Measurements from ENCODE around the gene HTT.

Gene HTT

DNA sequence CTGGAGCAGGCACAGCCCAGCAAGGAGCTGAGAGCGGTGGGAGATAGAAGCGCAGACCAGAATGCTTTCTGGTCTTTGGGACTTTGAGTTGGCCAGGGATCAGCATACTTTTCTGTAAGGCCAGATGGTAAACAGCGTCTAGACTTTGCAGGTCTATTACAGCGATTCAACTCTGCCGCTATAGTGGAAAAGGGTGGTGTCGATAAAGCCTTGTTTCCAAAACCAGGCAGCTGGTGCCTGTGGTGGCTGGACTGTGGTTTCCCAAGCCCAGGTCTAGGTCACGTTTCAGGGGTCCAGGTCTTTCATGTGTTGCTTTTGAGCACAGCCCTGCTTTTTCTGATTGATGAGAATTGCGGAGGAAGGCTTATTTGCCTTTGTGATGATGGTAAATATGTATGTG is 40.2 kb upstream of the HTT start:
- H3K4me3 ChIP-seq (replicated peaks; ENCODE audit: insufficient read depth, low read length): no peak overlapping the region
- no peak for DNase-seq (ENCODE audit: low read depth in 1 of 2, low spot score in 1 of 2)
- TF ChIP-seq POLR2AphosphoS5 (IDR thresholded peaks at IDR 0.05; ENCODE audit: low read depth): no peak
- no peak for TF ChIP-seq SPI1 (IDR thresholded peaks at IDR 0.05; ENCODE audit: borderline replicate concordance, low read depth)
- no peak for TF ChIP-seq GABPA (IDR thresholded peaks at IDR 0.05; ENCODE audit: low read depth)
- TF ChIP-seq, protein P1, sequence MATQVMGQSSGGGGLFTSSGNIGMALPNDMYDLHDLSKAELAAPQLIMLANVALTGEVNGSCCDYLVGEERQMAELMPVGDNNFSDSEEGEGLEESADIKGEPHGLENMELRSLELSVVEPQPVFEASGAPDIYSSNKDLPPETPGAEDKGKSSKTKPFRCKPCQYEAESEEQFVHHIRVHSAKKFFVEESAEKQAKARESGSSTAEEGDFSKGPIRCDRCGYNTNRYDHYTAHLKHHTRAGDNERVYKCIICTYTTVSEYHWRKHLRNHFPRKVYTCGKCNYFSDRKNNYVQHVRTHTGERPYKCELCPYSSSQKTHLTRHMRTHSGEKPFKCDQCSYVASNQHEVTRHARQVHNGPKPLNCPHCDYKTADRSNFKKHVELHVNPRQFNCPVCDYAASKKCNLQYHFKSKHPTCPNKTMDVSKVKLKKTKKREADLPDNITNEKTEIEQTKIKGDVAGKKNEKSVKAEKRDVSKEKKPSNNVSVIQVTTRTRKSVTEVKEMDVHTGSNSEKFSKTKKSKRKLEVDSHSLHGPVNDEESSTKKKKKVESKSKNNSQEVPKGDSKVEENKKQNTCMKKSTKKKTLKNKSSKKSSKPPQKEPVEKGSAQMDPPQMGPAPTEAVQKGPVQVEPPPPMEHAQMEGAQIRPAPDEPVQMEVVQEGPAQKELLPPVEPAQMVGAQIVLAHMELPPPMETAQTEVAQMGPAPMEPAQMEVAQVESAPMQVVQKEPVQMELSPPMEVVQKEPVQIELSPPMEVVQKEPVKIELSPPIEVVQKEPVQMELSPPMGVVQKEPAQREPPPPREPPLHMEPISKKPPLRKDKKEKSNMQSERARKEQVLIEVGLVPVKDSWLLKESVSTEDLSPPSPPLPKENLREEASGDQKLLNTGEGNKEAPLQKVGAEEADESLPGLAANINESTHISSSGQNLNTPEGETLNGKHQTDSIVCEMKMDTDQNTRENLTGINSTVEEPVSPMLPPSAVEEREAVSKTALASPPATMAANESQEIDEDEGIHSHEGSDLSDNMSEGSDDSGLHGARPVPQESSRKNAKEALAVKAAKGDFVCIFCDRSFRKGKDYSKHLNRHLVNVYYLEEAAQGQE (IDR thresholded peaks at IDR 0.05; ENCODE audit: insufficient replicate concordance, low read depth): no peak
- TF ChIP-seq, protein P2, sequence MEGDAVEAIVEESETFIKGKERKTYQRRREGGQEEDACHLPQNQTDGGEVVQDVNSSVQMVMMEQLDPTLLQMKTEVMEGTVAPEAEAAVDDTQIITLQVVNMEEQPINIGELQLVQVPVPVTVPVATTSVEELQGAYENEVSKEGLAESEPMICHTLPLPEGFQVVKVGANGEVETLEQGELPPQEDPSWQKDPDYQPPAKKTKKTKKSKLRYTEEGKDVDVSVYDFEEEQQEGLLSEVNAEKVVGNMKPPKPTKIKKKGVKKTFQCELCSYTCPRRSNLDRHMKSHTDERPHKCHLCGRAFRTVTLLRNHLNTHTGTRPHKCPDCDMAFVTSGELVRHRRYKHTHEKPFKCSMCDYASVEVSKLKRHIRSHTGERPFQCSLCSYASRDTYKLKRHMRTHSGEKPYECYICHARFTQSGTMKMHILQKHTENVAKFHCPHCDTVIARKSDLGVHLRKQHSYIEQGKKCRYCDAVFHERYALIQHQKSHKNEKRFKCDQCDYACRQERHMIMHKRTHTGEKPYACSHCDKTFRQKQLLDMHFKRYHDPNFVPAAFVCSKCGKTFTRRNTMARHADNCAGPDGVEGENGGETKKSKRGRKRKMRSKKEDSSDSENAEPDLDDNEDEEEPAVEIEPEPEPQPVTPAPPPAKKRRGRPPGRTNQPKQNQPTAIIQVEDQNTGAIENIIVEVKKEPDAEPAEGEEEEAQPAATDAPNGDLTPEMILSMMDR (IDR thresholded peaks at IDR 0.05; ENCODE audit: insufficient read depth, low read length): no peak
- no peak overlapping the region for H3K27ac ChIP-seq (replicated peaks)
- H3K27me3 ChIP-seq (ENCODE audit: insufficient read depth, poor library complexity, severe bottlenecking): no peaks in the 10 kb centered on the region

DNA sequence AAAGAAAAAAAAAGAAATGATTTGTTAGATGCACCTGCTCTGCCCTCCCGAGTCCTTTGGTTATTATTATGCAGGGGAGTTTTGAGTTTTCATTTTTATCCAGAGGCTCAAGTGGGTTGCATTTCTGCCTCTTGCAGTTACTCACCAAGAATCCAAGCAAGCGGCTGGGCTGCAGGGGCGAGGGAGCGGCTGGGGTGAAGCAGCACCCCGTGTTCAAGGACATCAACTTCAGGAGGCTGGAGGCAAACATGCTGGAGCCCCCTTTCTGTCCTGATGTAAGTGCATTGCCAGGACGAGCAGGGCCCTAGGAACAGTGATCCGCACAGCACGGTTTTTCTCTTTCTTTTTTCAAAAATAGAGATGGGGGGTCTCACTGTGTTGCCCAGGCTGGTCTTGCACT is 39.2 kb upstream of the HTT start:
- TF ChIP-seq, protein P1 (IDR thresholded peaks at IDR 0.05; ENCODE audit: insufficient replicate concordance, low read depth): no peak
- TF ChIP-seq POLR2AphosphoS5 (IDR thresholded peaks at IDR 0.05; ENCODE audit: low read depth): no peak
- TF ChIP-seq GABPA (IDR thresholded peaks at IDR 0.05; ENCODE audit: low read depth): no peak
- TF ChIP-seq, protein P2 (IDR thresholded peaks at IDR 0.05; ENCODE audit: insufficient read depth, low read length): no peak
- TF ChIP-seq SPI1 (IDR thresholded peaks at IDR 0.05; ENCODE audit: borderline replicate concordance, low read depth): no peak
- Histone ChIP-seq H3K27me3 (ENCODE audit: insufficient read depth, poor library complexity, severe bottlenecking) (no peaks in the 10 kb centered on the region), H3K27ac (replicated peaks) (no peak overlapping the region), H3K4me3 (replicated peaks; ENCODE audit: insufficient read depth, low read length) (no peak overlapping the region)
- no peak for DNase-seq (ENCODE audit: low read depth in 1 of 2, low spot score in 1 of 2)

DNA sequence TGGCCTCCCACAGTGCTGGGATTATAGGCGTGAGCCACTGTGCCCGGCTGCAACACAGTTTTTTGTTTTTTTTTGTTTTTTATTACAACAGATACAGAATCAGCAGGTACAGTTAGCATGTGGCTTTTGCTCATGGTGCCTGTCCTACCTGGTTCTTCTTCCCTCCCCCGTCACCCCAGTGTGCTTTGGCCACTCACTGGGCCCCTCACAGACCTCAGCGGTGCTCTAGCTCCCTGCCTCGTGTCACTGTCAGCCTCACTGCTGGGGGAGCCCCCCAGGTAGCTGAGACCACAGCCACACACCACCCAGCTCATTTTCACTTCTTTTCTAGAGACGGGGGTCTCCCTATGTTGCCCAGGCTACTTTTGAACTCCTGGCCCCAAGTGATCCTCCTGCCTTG is 38.8 kb upstream of the HTT start:
- Histone ChIP-seq H3K27ac (replicated peaks) (no peak overlapping the region), H3K27me3 (ENCODE audit: insufficient read depth, poor library complexity, severe bottlenecking) (no peaks in the 10 kb centered on the region), H3K4me3 (replicated peaks; ENCODE audit: insufficient read depth, low read length) (no peak overlapping the region)
- DNase-seq (ENCODE audit: low read depth in 1 of 2, low spot score in 1 of 2): no peak
- TF ChIP-seq, protein P1 (IDR thresholded peaks at IDR 0.05; ENCODE audit: insufficient replicate concordance, low read depth): no peak
- TF ChIP-seq SPI1 (IDR thresholded peaks at IDR 0.05; ENCODE audit: borderline replicate concordance, low read depth): no peak
- TF ChIP-seq, protein P2 (IDR thresholded peaks at IDR 0.05; ENCODE audit: insufficient read depth, low read length): no peak
- TF ChIP-seq GABPA (IDR thresholded peaks at IDR 0.05; ENCODE audit: low read depth): no peak
- TF ChIP-seq POLR2AphosphoS5 (IDR thresholded peaks at IDR 0.05; ENCODE audit: low read depth): no peak
